Left renal pelvis (tissue), 4 donors: ENCODE data around the gene NUFIP1. TPM values are rescaled to one million over a fixed set of nuclear protein-coding genes. Genes with fewer than 3 reads are reported as not detected.
"Not testable (repeated sequence)": the region's sequence is repeated elsewhere in the genome, so short reads cannot be mapped to it uniquely, and the experiment has no call there.

Experiments
- DNase-seq, 4 donors: peaks; one replicate each; pipeline ENCODE4 v3.0.0-alpha.2; 2013; ENCODE audit warnings: low read depth in 4 of 4, low spot score in 3 of 4
- polyA plus RNA-seq, 4 donors: library from polyadenylated mRNA; unstranded; fragments of 120-200 nt; gene quantifications; one replicate each; pipeline ENCODE4 v1.2.1, GENCODE V29; 2013; ENCODE audit not compliant: insufficient read length in 4 of 4

NUFIP1 gene
- polyA plus RNA-seq = 10 to 100 TPM; 10.4 to 15.2 (median 12.8) TPM

DNA sequence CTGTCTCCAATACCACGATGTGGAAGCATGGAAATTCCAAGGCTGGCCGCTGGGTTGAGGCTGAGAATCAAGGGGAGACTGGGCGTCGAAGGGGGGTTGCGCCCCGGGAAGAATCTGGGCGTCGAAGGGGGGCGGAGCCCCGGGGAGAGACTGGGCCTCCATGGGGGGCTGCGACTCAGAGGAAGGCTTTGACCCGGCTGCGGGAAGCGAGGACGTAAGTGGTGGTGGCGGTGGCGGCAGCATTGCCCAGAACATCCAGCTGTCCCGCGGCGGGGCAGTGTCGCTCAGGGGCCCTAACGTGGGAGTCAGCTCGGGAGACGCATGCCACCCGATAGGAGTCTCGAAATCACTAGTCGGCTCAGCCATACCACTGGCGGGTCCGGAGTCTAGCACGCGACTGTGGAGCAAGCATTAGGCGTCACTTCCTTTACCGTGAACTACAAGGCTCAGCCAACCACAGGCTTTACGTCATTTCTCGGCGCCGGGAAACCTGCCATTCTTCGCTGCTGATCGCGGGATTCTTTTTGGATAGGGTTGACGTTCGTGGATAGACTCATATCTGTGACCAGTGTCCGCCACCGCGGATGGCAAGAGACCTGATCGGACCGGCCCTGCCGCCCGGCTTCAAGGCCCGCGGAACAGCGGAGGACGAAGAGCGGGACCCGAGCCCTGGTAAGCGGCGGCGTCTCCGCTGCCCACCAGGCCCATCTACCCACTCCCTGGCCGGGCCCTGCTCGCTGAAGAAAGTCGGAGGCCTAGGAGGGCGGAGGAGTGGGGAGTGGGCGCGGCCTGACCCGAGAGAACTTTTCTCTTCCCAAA is at the start of gene NUFIP1, which contains the start of gene GPALPP1:
Gene NUFIP1, minus strand, starts transcription at position 401 of the 819 bp plus-strand sequence. Its CDS starts 35 bp downstream, at position 366.
Gene GPALPP1, plus strand, starts transcription at position 468 of the 819 bp plus-strand sequence. Its CDS starts 117 bp downstream, at position 585.
- peak; percentile 81 to 92 (median 87) for DNase-seq

- no peak for DNase-seq
Observed at GRCh38 chr13:45036206-45036605, 46.9 kb upstream of the NUFIP1 start.

DNA sequence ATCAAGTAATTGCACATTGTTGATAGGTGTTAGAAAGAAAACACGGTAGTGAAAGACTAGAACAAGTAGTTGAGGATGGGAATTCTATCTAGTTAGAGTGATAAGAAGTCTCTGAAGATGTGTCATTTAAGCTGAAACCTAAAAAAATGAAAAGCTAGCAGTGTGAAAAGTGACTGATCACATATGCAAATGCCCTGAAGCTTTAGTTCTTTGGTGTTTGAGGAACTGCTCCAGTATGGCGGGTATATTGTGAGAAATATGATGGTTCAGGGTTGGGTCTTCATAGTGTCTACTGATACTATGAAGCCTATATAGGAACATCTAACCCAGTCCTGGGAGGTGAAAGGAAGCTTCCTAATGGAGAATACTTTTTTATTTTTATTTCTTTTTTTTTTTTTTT is 45.1 kb upstream of the NUFIP1 start:
- DNase-seq = no peak

DNA sequence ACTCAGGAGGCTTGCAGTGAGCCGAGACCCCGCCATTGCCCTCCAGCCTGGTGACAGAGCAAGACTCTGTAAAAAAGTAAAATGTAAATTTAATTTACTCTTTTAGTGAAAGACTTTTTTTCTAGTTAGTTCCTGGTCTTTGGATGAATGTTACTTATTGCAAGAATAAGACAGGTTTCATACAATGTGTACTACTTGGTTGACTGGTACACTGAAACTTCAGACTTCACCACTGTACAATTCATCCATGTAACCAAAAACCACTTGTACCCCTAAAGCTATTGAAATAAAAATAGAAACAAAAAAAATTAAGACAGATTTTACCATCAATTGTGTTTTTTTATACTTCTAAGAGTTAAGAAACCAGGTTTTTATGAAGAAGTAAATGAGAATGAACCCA is 35.6 kb upstream of the NUFIP1 start:
- no peak for DNase-seq

DNA sequence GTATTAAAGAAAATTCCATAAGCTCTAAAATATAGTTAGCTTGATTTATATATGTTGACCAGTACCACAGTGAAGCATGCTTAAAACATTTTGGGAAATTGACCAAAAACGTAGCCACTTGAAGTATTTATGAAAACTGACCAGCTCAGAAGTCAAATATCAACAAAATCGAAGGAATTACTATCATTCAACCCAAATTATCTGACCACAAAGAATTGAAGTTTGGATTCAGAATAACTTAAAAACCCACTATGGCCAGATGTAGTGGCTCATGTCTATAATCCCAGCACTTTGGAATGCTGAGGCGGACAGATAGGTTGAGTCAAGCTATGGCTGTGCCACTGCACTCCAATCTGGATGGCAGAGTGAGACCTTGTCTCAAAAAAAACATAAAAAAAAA is 32.0 kb upstream of the NUFIP1 start:
- no peak for DNase-seq

DNA sequence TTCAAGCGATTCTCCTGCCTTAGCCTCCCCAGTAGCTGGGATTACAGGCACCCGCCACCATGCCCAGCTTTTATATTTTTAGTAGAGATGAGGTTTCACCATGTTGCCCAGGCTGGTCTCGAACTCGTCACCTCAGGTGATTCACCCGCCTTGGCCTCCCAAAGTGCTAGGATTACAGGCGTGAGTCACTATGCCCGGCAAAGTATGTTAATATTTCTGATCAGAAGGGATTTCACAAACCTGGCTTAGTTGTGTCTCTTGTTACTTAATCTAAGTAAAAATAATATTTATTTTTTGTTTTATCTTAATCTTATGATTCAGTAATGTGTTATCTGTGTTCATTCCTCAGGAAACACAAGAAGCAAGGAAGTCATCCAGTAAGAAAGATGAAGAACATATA is 30.7 kb upstream of the NUFIP1 start:
- not testable (repeated sequence) for DNase-seq

DNA sequence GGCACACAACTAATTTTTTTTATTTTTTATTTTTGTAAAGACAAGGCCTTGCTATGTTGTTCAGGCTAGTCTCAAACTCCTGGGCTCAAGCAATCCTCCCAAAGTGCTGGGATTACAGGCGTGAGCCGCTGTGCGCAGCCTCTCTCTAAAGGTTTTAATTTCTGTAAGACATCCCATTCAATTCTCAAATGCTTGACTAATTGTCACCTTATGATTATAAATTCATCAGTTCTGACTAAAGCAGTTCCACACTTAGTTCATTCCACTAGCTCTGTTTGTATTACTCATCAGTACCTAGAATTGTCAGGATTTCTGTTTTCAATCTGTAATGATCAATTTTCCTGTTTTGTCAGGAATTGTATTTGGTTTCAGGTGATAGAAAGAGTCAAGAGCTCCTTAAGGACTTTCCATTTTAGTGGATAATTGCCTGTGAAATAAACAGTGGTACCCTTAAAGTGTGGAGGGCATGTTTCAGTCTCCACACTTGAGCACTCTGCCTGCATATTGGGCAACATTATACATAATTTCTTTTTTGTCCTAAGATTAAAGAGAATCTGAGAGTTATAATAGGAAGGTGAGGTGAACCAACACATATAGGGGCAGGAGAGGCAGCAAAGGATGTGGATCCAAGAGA is 27.6 kb upstream of the NUFIP1 start:
- DNase-seq = no peak

DNA sequence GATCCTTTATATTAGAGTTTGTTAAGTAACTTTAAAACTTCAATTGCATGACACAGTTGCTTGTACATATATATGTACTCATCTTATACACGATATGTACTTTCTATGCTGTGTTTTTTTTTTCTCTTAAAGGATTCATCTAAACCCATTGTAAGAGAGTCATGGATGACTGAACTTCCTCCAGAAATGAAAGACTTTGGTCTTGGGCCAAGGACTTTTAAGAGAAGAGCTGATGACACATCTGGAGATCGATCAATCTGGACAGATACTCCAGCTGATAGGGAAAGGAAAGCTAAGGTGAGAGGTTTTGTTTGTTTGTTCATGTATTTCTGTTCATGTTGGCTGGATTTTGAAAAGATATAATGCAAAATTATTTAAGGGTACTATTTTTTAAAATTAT is 26.0 kb upstream of the NUFIP1 start:
- no peak for DNase-seq

DNA sequence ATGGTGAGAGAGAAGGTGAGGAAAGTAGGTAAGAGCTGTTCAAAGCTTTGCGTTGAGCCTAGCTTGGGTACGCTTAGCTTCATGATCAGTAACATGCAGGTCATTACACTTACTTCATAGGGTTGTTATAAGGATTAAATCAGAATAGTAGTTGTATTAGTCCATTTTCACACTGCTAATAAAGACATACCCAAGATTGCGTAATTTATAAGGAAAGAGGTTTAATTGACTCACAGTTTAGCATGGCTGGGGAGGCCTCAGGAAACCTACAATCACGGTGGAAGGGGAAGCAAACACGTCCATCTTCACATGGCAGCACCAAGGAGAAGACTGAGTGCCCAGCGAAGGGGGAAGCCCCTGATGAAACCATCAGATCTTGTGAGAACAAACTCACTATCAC is 21.9 kb upstream of the NUFIP1 start:
- no peak for DNase-seq

GRCh38 chr13:45007823-45008222 is 18.6 kb upstream of the NUFIP1 start:
- no peak for DNase-seq

DNA sequence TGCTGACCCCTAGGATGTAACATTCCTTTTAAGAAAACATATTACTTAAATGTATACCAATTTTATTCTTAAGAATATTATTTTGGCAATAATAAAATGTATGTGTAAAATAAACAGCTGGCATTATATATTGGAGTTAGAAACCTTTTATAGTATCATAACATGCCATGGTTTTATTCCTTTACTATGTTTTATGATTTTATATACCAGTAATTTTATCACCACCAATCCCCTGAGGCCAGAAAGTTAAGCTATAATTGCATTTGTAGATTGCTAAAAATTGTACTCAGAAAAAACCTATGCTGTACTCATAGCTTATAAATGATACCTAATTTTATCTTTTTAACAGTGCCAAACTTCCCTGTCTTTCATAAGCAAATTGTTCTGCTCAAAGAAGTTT is 18.0 kb upstream of the NUFIP1 start:
- no peak for DNase-seq

DNA sequence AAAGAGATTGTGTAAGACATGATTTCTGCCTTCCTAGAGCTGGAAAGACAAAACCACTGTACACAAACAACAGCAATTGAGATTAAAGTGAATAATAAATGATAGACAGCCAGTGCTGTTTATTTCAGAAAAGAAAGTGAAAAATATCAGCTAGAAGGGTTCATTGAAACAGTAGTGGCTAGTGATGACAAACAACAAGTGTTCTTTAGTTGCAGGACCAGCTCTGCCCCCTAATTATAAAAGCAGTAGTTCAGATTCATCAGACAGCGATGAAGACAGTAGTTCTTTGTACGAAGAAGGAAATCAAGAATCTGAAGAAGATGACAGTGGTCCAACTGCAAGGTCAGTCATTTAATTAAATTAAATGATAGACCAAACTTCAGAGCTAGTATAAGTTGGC is 14.8 kb upstream of the NUFIP1 start:
- DNase-seq = no peak

GRCh38 chr13:45003417-45003816 is 14.1 kb upstream of the NUFIP1 start:
- DNase-seq = no peak

GRCh38 chr13:44989941-44990340 is 670 bp upstream of the NUFIP1 start:
- DNase-seq = no peak

- DNase-seq = no peak
Observed at GRCh38 chr13:44978328-44978727, 10.9 kb downstream of the NUFIP1 start.

- no peak for DNase-seq
Observed at GRCh38 chr13:44976949-44977583, 12.2 kb downstream of the NUFIP1 start.

DNA sequence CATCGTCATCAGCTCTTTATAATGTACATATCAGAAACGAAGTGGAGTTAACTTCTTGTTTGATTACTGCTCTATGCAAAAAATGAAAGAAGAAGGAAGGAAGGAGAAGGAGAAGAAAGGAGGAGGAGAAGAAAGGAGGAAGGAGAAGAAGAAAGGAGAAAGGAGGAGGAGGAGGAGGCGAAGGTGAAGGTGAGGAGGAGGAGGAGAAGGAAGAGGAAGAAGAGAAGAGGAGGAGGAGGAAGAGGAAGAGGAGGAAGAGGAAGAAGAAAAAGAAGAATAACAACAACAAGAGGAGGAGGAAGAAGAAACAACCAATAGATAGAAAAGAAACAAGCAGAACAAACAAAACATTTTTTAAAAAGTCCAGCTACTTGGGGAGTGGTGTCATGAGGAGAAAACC is 13.1 kb downstream of the NUFIP1 start:
- DNase-seq = no peak

- DNase-seq = no peak
Observed at GRCh38 chr13:44974056-44974793, 15.0 kb downstream of the NUFIP1 start.

DNA sequence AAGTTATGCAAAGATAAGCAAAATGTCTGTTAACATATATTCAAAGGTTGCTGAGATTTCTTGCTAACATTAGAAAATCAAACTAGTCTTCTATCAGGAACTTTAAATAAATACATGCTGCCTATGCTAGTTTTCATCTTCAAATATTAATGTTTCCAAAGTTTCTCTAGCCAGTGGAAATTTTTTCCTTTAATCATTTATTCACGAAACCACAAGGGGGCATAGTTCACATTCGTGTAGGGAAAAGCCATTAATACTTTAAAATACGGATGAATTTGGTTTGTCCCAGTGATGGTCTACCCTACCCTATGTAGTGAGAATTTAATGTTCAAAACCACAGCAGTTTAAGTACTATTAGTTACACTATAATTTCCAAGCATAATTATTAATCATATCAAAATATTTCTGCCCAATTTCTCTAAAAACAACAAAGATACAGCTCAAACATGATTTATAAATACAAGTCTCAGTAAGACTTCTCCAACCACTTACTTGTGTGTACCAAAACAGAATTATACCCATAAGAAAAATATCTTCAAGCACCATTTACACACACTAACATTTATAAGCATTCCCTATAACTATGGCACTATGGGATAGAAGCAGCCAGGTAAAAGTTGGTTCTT is 16.2 kb downstream of the NUFIP1 start:
- no peak for DNase-seq
